Activated T-cell treated with anti-CD3 and anti-CD28 coated beads for 48 hours (primary cell): Measurements from ENCODE around the gene EDEM1.
"Not testable (repeated sequence)": the region's sequence is repeated elsewhere in the genome, so short reads cannot be mapped to it uniquely, and the experiment has no call there.

ENCODE experiments used
- DNase-seq: peaks from one replicate; pipeline ENCODE4 v3.0.0-alpha.2; 2020; ENCODE audit warnings: low read depth

EDEM1 gene

GRCh38 chr3:5187156-5187919, at the start of gene EDEM1:
Gene EDEM1, plus strand, starts transcription at chr3:5187707. Its CDS starts 99 bp downstream, at chr3:5187806.
- DNase-seq, result peak; percentile 99

GRCh38 chr3:5138214-5138981, 49.1 kb upstream of the EDEM1 start:
- no peak for DNase-seq

- no peak for DNase-seq
These were observed 47.3 kb upstream of the EDEM1 start for GRCh38 chr3:5140230-5140621.

- no peak for DNase-seq
These were observed 46.7 kb upstream of the EDEM1 start for GRCh38 chr3:5140839-5141238.

- no peak for DNase-seq
These were observed 45.7 kb upstream of the EDEM1 start for GRCh38 chr3:5141760-5142159.

GRCh38 chr3:5143464-5143863, 44.0 kb upstream of the EDEM1 start:
- DNase-seq, result no peak

GRCh38 chr3:5144316-5144994, 43.1 kb upstream of the EDEM1 start:
- DNase-seq, result no peak

- no peak for DNase-seq
These were observed 42.4 kb upstream of the EDEM1 start for GRCh38 chr3:5145120-5145519.

- not testable (repeated sequence) for DNase-seq
These were observed 40.4 kb upstream of the EDEM1 start for GRCh38 chr3:5147152-5147551.

- DNase-seq, result no peak
These were observed 38.1 kb upstream of the EDEM1 start for GRCh38 chr3:5149306-5149880.

GRCh38 chr3:5151586-5151985, 35.9 kb upstream of the EDEM1 start:
- DNase-seq, result no peak

- no peak for DNase-seq
These were observed 34.4 kb upstream of the EDEM1 start for GRCh38 chr3:5153074-5153473.

- DNase-seq, result no peak
These were observed 32.3 kb upstream of the EDEM1 start for GRCh38 chr3:5155241-5155640.

- DNase-seq, result no peak
These were observed 27.2 kb upstream of the EDEM1 start for GRCh38 chr3:5160321-5160720.

GRCh38 chr3:5160940-5161858, 26.3 kb upstream of the EDEM1 start:
- peak; percentile 8 for DNase-seq

GRCh38 chr3:5162102-5162501, 25.4 kb upstream of the EDEM1 start:
- no peak for DNase-seq

- no peak for DNase-seq
These were observed 21.8 kb upstream of the EDEM1 start for GRCh38 chr3:5165698-5166097.

GRCh38 chr3:5166846-5167245, 20.7 kb upstream of the EDEM1 start:
- DNase-seq, result no peak

GRCh38 chr3:5168110-5168509, 19.4 kb upstream of the EDEM1 start:
- no peak for DNase-seq

GRCh38 chr3:5169807-5170206, 17.7 kb upstream of the EDEM1 start:
- DNase-seq, result no peak

- no peak for DNase-seq
These were observed 16.5 kb upstream of the EDEM1 start for GRCh38 chr3:5170975-5171374.
